Right atrium auricular region (tissue), 2 donors: ENCODE measurements around the gene GRIN2A. TPM values are rescaled to one million over a fixed set of nuclear protein-coding genes. Genes with fewer than 3 reads are reported as not detected.

Experiments used
- DNase-seq: peaks from one replicate; pipeline ENCODE4 v3.0.0-alpha.2; 2019; ENCODE audit warnings: low spot score
- H3K27ac ChIP-seq, 2 donors: fragments of 200-600 bp; sonication (generic); 1 replicate in 1 of 2; 2 replicates in 1 of 2; pipeline ENCODE4 v1.5.1; 2016 to 2019
- H3K27me3 ChIP-seq, 2 donors: fragments of 200-600 bp; sonication (generic); one replicate each; pipeline versions ENCODE4 v1.5.1 to v1.6.0; 2017 to 2019
- H3K36me3 ChIP-seq: fragments of 200-600 bp; sonication (generic); one replicate; pipeline ENCODE4 v1.5.1; 2016
- H3K4me1 ChIP-seq, 2 donors: fragments of 200-600 bp; sonication (generic); one replicate each; pipeline versions ENCODE4 v1.5.1 to v1.6.0; 2017 to 2019
- H3K4me3 ChIP-seq, 2 donors: fragments of 200-600 bp; sonication (generic); 1 replicate in 1 of 2; 2 replicates in 1 of 2; pipeline ENCODE4 v1.5.1; 2017 to 2019; ENCODE audit warnings: mild to moderate bottlenecking in 1 of 2, moderate library complexity in 1 of 2
- H3K9me3 ChIP-seq, 2 donors: fragments of 200-600 bp; sonication (generic); one replicate each; pipeline ENCODE4 v1.5.1; 2019
- total RNA-seq, 2 donors: library from RNA; depleted of rRNA; stranded (reverse); fragments of >200 nt; gene quantifications; one replicate each; pipeline ENCODE4 v1.1.0, GENCODE V29; 2016
- TF ChIP-seq, protein P1 (sequence below), 2 donors: fragments of 200-600 bp; sonication (generic); IDR thresholded peaks; one replicate each; pipeline ENCODE4 v1.5.1; 2019; ENCODE audit warnings: antibody characterized with exemption in 2 of 2

GRIN2A gene
- total RNA-seq, 2 donors from 2014 or later: 3.8 to 7.4 TPM

- no peak overlapping the region for H3K4me3 ChIP-seq
- no peak for DNase-seq
- TF ChIP-seq, protein P1, sequence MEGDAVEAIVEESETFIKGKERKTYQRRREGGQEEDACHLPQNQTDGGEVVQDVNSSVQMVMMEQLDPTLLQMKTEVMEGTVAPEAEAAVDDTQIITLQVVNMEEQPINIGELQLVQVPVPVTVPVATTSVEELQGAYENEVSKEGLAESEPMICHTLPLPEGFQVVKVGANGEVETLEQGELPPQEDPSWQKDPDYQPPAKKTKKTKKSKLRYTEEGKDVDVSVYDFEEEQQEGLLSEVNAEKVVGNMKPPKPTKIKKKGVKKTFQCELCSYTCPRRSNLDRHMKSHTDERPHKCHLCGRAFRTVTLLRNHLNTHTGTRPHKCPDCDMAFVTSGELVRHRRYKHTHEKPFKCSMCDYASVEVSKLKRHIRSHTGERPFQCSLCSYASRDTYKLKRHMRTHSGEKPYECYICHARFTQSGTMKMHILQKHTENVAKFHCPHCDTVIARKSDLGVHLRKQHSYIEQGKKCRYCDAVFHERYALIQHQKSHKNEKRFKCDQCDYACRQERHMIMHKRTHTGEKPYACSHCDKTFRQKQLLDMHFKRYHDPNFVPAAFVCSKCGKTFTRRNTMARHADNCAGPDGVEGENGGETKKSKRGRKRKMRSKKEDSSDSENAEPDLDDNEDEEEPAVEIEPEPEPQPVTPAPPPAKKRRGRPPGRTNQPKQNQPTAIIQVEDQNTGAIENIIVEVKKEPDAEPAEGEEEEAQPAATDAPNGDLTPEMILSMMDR (IDR thresholded peaks at IDR 0.05): no peak
- H3K36me3 ChIP-seq: no peaks in the 10 kb centered on the region
- no peak overlapping the region for H3K27ac ChIP-seq
- H3K27me3 ChIP-seq: no peaks in the 10 kb centered on the region
- peaks cover 0 to 7% of the 10 kb centered on the region in 2 donors for H3K9me3 ChIP-seq
- H3K4me1 ChIP-seq: no peaks in the 10 kb centered on the region
Measured at GRCh38 chr16:10098991-10099390, 83.2 kb downstream of the GRIN2A start.

- DNase-seq: no peak
- Histone ChIP-seq H3K36me3 (no peaks in the 10 kb centered on the region), H3K27ac (no peak overlapping the region), H3K9me3 (peaks cover 0 to 7% of the 10 kb centered on the region in 2 donors), H3K27me3 (no peaks in the 10 kb centered on the region), H3K4me1 (no peaks in the 10 kb centered on the region), H3K4me3 (no peak overlapping the region)
- TF ChIP-seq, protein P1 (IDR thresholded peaks at IDR 0.05): no peak
Measured at GRCh38 chr16:10097271-10097670, 85.0 kb downstream of the GRIN2A start.

GRCh38 chr16:10093576-10093975 lies 88.7 kb downstream of the GRIN2A start:
- no peak overlapping the region for H3K4me3 ChIP-seq
- no peaks in the 10 kb centered on the region for H3K4me1 ChIP-seq
- H3K27me3 ChIP-seq: no peaks in the 10 kb centered on the region
- TF ChIP-seq, protein P1 (IDR thresholded peaks at IDR 0.05): no peak
- H3K36me3 ChIP-seq: no peaks in the 10 kb centered on the region
- H3K9me3 ChIP-seq: peaks cover 0 to 13% of the 10 kb centered on the region in 2 donors
- no peak for DNase-seq
- H3K27ac ChIP-seq: no peak overlapping the region

DNA sequence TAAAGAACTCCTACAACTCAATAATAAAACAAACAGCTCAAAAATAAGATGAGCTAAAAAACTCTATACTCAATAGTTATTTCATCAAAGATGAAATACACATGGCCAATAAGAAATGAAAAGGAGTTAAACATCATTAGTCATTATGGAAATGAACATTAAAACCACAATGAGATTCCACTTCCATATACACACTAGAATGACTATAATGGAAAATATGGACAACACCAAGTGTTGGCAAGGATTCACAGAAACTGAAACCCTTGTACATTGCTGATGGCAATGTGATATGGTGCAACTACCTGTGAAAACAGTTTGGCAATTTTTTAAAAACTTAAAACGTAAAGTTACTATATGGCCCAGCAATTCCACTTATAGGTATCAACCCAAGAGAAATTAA lies 91.4 kb downstream of the GRIN2A start:
- no peak for DNase-seq
- TF ChIP-seq, protein P1 (IDR thresholded peaks at IDR 0.05): no peak

GRCh38 chr16:10088380-10088793 lies 93.8 kb downstream of the GRIN2A start:
- Histone ChIP-seq H3K4me3 (no peak overlapping the region), H3K4me1 (peaks cover 0 to 12% of the 10 kb centered on the region in 2 donors), H3K9me3 (peaks cover 0 to 6% of the 10 kb centered on the region in 2 donors), H3K27me3 (no peaks in the 10 kb centered on the region), H3K27ac (peak overlapping the region; percentile 8 to 36), H3K36me3 (no peaks in the 10 kb centered on the region)
- TF ChIP-seq, protein P1 (IDR thresholded peaks at IDR 0.05): peak in 1 of 2 donors; percentile 29
- DNase-seq: no peak

More for the DNA sequence above, 91.4 kb downstream of the GRIN2A start:
- H3K27me3 ChIP-seq: no peaks in the 10 kb centered on the region
- peaks cover 0 to 6% of the 10 kb centered on the region in 2 donors for H3K4me1 ChIP-seq
- H3K36me3 ChIP-seq: no peaks in the 10 kb centered on the region
- H3K27ac ChIP-seq: no peak overlapping the region
- no peak overlapping the region for H3K4me3 ChIP-seq
- H3K9me3 ChIP-seq: peaks cover 0 to 10% of the 10 kb centered on the region in 2 donors

DNA sequence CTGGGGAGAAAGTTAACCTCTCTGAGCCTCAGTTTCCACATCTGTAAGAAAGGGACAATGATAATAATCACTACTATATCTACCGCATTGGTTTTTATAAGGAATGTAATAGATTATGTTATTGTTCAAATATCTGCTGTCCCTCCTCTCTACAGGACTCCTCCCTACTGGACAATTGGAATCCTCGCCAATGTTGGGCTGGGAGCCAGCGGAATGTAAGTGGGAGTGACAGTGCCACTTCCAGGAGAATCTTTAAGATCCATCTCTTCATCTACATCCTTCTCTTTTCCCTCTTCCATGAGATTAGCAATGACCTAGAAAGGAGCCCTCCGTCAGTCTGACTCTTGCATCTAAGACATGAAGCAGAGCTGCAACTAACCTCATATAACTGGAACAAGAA lies 95.1 kb downstream of the GRIN2A start:
- no peaks in the 10 kb centered on the region for H3K36me3 ChIP-seq
- no peak for DNase-seq
- H3K27me3 ChIP-seq: no peaks in the 10 kb centered on the region
- H3K9me3 ChIP-seq: peaks cover 0 to 6% of the 10 kb centered on the region in 2 donors
- H3K4me1 ChIP-seq: peaks cover 0 to 12% of the 10 kb centered on the region in 2 donors
- H3K4me3 ChIP-seq: no peak overlapping the region
- peak overlapping the region in 1 of 2 donors; percentile 66 for H3K27ac ChIP-seq
- TF ChIP-seq, protein P1 (IDR thresholded peaks at IDR 0.05): no peak
